Fibroblast of peridontal ligament (primary cell): ENCODE measurements around the gene LRRC4C.
"Not testable (repeated sequence)": the region's sequence is repeated elsewhere in the genome, so short reads cannot be mapped to it uniquely, and the experiment has no call there.

ENCODE experiments used
- DNase-seq: peaks from one replicate; pipeline ENCODE4 v3.0.0-alpha.2; 2010; ENCODE audit errors: extremely low read depth

LRRC4C gene

DNA sequence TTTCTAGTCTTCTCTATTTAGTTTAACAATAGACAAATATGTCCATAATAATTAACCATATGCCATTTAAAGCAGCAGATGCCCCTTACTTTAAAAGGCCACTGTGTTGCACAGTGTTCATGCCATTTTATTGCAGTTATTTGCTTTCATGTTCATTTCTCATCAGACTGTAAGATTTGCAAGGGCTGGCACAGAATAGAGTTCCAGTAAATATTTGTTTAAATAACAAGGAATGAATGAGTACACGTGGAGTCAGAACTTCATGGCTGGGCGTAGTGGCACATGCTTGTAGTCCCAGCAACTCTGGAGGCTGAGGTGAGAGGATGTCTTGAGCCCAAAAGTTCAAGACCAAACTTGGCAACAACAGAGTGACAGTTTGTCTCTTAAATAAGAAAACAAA is 1228.6 kb downstream of the LRRC4C start:
- DNase-seq: no peak

DNA sequence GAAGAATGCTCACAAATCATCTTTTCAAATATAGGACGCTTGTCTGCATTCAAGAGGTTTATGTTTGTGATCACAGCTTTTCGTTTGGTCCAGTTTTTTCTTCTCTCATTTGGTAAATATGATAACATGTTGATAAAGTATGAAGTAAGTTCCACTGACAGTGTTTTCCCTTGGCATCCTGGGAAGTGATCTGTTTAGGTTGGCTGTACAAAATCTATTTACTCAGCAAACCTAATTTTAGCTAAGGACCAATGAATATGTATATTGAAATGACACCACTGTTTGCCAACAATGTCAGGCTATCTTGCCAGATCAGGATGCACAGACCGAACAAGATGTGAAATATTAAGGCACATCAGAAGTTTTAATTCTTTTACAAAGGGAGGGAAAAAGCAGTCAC is 1230.8 kb downstream of the LRRC4C start:
- no peak for DNase-seq

DNA sequence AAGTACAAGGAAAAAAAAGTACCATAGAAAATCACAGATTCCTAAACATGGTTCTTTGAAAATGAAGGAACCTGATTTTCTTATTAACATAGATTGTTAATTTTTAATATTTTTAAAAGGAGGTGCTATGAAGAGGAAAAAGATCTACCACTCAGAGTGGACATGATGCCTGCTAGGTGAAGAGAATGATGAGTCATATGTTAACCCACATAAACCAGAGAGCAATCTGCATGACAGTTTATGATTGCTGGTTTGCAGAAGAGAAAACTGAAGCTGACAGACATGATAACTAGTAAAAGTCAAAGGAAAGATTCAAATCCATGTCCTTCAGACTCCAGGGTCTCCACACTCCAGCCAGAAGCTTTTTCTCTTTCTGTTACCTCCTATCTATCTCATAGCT is 1231.7 kb downstream of the LRRC4C start:
- DNase-seq: no peak

DNA sequence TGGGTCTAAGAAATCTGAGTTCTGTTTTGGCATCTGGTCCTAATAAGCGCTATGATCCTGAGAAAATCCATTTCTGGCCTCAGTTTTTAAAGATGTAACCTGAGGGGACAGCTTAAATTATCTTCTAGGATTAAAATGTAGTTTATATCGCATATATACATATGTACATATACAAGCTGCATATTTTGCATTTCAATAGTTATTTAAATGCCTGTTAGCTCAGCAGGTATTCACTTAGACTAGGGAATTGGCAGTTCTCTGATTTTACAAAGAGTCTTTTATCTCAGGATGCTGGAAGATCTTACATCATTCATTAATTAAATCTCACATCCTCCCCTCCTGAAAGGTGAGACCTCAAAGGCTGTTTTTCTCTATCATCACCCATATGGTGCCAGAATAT is 1232.8 kb downstream of the LRRC4C start:
- no peak for DNase-seq

DNA sequence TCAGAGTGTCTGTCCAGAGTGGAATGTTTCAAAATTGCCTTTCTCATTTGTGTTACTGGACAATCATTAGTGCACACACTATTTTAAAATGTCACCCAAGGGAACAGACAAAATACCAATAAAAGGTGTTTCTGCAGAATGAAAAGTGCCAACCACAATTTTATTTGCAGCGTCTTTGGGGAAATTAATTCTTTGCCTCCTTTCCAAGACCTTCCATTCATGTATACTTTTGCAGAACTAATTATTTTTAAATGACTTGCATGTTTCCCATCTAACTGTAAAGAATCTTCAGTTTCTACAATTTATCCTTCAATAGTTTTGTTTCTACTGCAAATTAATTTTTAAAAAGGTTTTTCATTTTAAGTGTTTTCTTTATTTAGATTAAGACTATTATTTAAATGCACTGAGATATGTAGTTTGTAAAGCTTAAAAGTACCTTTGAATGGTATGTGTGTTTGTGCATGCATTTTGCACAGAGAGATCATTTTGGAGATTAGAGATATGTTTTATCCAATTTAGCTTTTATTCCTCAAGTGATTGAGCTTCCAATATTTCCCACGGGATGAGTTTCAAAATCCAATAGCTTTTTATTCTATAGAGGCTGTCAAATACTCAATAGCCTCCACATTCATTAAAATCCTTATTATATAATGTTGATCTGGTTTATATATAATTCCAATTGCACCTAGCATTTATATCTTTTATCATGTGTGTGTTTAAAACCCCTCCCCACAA is 1235.7 kb downstream of the LRRC4C start:
- DNase-seq: no peak

DNA sequence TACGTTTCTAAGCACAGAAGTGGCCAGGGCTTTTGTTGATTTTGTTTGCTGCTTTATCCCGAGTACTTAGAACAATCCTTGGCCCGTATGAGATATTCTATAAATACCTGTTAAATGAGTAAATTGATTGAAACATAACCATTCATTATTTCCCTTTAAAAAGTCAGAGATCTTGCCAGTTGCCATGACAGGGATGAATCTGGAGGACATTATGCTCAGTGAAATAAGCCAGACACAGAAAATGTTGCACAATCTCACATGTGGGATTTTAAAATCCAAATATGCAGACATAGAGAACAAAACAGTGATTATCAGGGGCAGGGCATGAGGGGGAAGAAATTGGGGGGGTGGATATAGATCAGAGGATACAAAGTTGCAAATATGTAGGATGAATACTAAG is 1240.1 kb downstream of the LRRC4C start:
- no peak for DNase-seq

DNA sequence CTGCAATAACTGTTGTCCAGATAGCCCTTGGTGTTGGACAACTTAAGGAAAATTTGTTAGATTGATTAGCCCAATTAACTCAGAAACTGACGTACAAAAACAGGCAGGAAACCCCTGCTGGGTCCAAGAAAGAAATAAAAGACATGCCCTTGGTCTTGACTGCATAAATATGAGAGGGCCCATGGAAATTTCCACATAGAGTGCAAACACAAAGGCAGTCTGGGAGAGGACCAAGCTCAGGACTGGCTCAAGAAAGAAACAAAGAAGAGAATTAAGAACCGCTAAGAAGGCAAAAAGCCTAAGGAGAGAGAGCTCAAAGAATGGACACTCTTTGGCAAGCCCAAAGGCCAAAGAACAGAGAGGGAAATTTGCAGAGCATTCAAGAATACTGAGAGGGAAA is 1243.9 kb downstream of the LRRC4C start:
- no peak for DNase-seq

DNA sequence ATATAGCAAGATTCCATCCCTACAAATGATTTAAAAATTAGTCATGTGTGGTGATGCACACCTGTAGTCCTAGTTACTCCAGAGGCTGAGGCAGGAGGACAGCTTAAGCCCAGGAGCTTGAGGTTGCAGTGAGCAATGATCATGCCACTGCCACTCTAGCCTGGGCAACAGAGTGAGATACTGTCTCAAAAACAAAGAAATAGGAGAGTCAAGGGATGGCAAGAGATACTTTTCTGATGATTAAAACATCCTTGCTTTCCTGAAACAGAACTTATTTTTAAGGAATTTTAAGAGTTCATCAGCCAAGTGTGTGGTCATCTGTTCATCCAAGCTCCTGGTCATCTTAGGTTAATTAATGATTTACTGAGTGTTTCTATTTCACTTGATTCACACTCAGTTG is 1252.0 kb downstream of the LRRC4C start:
- DNase-seq: no peak

DNA sequence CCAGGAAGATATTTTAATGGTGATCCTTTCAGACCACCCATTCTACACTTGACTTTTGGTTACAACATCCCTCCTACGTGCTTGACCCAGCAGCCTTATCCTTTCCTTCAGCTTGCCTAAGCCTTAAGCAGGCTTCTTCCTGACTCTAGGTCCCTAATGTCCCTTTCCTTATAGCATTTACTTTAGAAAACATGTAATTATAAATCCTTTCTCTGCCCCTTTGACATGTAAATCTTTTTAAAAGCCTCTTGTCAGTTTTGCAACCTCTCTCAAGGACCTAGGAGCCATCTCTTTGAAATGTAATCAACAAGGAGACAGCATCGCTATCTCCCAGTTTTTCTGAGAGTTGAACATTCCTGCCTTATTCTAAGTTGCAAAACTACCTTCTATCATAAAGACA is 1255.2 kb downstream of the LRRC4C start:
- no peak for DNase-seq

DNA sequence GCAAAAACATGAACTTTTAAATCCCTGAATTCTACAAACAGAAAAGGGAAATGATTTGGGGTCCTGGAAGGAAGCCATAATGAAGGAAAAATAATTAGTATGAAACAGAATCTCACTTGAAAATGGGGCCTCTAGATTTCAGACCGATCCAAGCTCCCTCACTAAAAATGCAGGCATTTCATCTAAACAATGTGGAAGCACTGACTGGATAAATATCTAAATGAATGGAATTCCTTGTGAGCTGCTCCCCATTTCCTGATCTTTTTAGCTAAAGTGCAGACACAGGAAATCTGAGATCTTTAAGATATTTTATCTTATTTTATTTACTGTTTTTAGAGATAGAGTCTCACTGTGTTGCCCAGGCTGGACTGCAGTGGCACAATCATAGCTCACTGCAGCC is 1255.8 kb downstream of the LRRC4C start:
- no peak for DNase-seq

DNA sequence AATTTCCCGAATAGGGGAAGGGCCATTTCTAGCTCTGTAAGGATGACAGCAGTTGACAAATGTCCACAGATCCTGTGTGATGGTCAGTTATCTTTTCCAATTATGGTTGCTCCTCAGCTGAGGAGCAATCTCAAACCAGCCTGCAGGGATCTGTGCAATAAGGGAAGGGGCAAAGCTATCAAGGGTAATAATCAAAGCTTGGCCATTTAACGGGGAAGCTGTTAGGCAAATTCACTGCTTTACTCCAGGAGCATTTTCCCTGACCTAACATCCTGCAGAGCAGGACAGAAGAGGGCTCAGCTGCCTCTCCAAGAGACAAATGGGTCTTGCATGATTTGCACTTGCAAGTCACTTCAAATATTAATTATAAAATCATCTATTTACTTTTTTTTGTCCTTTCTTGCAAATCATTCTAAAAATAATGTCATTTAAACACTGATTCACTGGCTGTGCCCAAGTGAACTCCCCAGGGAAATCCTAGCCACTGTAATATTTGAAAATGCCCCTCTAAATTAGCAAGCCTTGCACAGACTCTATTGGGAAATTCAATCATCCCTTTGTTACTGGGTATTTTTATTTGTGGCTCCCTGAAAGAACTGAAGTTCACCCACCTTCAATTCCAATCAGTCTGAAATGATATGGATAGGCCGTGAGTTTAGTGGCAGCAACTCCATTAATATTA is 1256.7 kb downstream of the LRRC4C start:
- DNase-seq: no peak

DNA sequence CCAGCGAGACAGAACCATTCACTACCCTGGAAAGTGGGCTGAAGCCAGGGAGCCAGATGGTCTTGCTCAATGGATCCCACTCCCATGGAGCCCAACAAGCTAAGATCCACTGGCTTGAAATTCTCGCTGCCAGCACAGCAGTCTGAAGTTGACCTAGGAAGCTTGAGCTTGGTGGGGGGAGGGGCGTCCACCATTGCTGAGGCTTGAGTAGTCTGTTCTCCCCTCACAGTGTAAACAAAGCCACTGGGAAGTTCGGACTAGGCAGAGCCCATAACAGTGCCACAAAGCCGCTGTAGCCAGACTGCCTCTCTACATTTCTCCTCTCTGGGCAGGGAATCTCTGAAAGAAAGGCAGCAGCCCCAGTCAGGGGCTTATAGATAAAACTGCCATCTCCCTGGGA is 1266.9 kb downstream of the LRRC4C start:
- not testable (repeated sequence) for DNase-seq

DNA sequence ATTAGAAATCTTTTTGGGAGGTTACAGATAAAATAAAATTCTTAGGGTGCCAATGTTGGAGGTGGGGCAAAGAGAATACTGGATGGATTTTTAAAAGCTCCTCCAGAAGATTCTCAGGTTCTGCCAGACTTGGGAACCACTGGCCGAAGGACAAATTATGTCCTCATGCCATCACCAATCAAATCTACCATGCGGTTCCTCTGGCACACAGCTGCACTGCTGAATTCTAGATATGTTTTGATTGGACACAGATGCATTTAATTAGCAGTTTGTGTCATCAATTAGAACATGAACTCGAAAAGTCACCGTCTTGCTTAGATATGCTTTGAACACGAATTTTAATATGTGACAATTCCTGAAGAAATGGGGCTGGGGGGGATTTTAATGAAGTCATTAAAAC is 1269.2 kb downstream of the LRRC4C start:
- no peak for DNase-seq

DNA sequence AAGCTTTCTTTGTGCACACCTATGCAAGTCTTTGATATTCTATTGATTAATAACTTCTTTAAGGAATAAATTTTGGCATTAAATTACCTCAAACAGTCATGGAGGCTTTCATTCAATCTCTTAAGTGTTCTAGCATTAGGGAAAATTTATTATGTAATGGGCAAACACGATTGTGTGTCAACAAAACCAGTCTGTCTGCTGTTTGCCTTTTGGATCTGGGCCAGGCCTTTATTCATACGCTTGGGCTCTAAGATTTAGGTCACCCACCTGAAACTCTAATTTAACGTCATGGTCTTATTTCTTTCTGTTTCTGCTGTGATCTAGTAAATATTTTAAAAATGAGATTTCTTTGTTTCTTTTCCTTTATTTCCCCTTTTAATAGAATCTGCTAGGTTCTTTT is 1270.6 kb downstream of the LRRC4C start:
- no peak for DNase-seq

DNA sequence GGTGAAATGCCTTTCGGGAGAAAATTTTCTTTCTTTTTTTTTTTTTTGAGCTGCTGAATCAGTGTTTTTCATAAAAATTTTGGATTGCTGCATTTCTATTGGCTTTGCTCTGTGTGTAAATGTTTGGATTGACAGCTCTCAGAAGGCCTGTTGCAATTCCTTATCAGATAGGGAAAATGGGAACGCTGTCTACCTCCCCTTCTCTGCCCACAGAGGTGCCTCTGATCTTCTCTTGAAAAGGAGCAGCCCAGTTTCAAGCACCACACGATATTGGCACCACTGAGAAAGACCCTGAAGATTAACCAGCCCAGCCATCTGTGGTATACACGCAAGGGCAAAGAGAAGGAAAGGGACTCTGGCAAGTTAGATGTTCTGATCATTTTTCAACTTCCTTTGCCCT is 1272.2 kb downstream of the LRRC4C start:
- no peak for DNase-seq

DNA sequence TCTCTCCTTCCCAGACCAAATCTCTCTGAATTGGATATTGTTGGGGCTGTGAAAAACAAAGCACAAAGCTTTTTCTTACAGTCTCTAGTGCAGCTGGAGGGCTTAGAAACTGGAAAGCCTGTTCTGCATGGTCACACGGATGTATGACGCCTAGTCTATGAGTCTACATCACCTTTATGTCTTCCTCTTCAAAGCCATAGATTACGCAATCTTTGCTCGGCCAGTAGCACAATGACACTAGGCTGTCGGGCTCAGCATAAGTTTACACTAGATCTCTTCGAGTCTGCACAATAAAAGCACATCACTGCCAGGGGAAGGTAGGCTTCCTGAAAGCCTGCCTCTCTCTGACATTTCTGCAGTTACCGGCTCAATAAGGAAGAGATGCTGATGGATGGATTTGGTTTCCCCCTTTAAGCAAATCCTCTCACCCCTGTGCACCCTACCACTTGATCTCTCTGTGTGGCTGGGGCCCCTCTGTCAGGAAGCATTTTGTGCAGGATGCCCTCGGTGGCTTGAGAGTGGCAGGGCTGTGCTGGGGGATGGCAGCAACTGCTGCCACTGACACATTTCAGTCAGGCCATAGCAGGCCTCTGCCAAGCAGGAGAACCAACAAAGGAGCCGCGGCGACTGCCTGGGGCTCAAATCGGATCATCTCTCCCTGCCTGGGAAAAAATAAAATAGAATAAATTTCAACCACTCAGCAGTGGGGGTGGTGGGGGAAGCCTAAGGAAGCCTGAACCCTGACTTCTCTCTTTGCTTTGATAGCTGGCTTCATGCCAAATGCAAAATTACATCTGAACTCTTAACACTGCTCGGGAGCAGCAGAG is 1272.8 kb downstream of the LRRC4C start:
- no peak for DNase-seq

DNA sequence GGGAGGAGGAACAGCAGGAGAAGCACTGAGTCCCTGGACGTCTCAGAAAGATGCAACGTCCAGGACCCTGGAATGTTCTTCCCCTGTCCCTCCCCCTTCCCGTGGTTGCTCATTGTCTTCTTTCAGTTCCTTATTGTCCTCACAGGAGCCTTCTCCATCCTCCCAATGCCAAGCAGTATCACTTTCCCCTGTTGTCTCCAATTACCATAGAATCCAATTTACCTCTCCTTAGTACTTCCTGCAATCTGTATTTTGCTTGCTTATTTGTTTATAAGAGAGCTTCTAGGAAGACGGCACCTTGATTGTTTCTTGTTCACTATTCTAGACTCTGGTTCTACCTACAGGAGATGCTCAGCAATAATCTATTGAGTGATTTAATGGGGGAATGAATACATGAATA is 1273.7 kb downstream of the LRRC4C start:
- no peak for DNase-seq

DNA sequence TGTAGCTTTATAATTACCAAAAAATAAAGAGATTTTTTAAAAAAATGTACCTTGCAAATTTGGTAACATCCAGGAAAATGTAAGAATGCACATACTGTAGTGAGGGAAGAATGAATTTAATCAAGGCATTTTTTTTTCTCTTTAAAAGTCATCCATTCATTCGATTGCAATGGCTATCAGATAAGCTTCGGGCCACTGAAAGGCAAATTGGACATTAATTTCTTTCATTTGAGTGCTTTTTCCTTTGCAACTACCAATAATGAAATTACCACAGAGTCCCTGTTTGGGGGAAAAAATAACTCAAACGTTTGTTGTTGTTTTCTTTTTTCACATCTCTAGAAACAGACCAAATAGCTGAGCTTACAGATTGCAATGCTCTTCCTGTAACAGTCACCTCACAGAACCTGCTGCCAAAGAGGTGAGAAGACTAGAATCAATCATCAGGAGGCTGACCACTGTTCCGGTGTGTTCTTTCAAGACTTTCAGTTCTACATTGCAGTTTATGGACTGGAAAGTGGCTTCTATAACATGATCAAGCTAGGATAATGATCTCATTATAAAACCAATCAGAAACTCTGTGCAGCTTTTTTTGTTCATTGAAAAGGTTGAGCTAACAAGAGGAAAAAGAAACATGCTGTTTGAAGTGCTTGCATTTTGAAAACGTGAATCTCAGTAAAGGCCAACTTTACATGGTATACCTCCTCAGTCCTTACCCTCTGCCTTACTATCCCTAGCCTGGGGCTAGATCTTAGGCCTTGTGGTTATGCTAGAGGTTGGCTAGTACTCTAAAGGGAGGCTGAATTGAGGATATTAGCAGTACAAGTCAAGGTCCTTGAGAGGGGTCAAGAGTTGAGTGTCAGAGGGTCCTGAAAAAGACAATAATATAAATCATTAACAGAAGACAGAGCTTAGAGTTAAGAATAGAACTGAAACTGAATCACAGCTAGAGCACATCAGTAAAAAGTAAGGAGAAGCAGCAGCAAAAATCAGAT is 1276.1 kb downstream of the LRRC4C start:
- DNase-seq: no peak

DNA sequence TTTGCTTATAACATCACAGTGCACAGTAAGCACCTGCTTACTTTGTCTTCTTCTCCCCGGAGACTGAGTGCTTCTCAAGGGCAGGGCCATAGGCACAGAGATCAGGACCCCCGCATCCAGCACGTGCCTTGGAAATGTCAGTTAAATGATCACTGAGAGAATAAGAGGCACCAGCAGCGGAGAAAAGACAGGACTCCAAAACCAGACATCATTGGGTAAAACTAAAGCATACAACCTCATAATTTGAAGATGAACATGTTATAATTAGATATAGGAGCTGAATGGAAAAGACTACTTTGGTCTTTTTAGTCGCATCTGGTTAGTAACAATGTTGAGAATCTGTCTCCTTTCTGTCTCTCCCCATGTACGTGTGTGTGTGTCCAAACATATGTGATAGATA is 1279.9 kb downstream of the LRRC4C start:
- no peak for DNase-seq

DNA sequence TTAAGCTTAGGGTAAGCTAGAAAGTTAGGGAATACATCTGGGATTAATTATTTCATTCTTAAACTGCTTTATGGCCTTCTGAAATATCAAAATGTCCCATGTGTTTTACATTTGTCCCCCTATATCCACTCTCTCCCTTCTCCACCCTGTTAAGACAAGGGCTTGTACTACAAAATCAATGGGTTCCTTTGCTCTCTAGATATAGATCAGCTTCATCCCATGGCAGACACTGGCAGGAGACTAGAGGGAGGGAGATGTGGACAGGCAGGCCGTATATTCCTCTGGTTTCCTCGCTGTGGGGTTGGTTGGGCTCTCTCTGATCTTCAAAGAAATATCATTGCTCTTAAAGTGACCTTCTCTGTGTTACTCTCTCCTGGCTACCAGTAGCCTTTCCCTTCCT is 1281.0 kb downstream of the LRRC4C start:
- DNase-seq: no peak

DNA sequence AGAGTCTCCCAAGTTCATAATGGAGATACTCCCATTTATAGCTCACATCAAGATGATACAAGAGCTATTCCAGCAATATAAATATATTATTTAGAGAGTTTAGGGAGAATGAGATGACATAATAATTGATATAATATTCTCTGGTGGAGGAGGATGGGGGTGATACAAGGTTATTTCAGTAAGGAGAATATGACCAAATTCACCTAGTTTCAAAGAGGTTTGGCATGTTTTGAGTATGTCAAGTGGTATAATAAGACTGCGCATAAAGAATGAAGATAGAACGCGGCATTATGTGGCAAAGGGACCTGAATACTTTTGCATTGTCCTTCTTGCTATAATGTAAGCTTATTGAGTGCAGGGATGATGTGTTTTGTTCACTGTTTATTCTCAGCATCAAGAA is 1283.5 kb downstream of the LRRC4C start:
- no peak for DNase-seq

DNA sequence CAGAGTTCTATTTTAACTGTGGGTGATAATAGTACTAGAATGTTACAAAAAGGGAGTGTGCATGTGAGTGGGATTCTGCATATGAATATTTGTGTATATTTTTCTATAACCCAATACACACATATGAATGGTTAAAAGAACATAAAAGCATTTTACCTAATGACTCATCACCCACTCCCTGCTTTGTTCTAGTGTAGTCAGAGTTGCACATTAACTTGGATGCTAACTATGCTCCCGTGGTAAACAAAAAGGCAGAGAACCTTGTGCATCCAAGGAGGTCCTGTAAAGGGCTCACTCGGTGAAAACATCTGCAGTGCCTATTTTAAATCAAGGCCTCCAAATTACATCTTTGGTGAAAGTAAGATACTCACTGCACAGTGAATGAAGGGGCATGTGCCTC is 1289.4 kb downstream of the LRRC4C start:
- no peak for DNase-seq
